IPS DF 6.9 (cell line): Measurements from ENCODE around the gene MORC3.
"Not testable (repeated sequence)": the region's sequence is repeated elsewhere in the genome, so short reads cannot be mapped to it uniquely, and the experiment has no call there.

ENCODE experiments used
- DNase-seq: peaks from one replicate; pipeline ENCODE4 v3.0.0-alpha.2; 2013; ENCODE audit warnings: low read depth, low spot score
- H3K27ac ChIP-seq: one replicate; pipeline ENCODE4 v1.5.1; 2013; ENCODE audit warnings: low read length, control low read depth
- H3K27me3 ChIP-seq: 2 replicates; pipeline ENCODE4 v1.6.1; 2013; ENCODE audit warnings: mild to moderate bottlenecking, low read length; ENCODE audit not compliant: control insufficient read depth, insufficient read depth
- H3K36me3 ChIP-seq: 2 replicates; pipeline ENCODE4 v1.6.1; 2013; ENCODE audit warnings: low read length; ENCODE audit not compliant: control insufficient read depth, insufficient read depth
- H3K4me1 ChIP-seq: 2 replicates; pipeline ENCODE4 v1.6.1; 2013; ENCODE audit warnings: low read length; ENCODE audit not compliant: control insufficient read depth, insufficient read depth
- H3K4me3 ChIP-seq: 2 replicates; pipeline ENCODE4 v1.5.1; 2013; ENCODE audit warnings: mild to moderate bottlenecking, low read length
- H3K9me3 ChIP-seq: 2 replicates; pipeline ENCODE4 v1.6.1; 2013; ENCODE audit warnings: low read length, inconsistent platforms; ENCODE audit not compliant: control insufficient read depth, insufficient read depth
- WGBS: extraction: QIAGEN DNeasy Blood & Tissue Kit; methylation state at CpG from one replicate; pipeline ENCODE4 v1.1.7; 2013; ENCODE audit warnings: mixed read lengths, missing lambda C conversion rate; ENCODE audit not compliant: insufficient read length, insufficient coverage; 5-methylcytosine and 5-hydroxymethylcytosine counted together

Gene MORC3

DNA sequence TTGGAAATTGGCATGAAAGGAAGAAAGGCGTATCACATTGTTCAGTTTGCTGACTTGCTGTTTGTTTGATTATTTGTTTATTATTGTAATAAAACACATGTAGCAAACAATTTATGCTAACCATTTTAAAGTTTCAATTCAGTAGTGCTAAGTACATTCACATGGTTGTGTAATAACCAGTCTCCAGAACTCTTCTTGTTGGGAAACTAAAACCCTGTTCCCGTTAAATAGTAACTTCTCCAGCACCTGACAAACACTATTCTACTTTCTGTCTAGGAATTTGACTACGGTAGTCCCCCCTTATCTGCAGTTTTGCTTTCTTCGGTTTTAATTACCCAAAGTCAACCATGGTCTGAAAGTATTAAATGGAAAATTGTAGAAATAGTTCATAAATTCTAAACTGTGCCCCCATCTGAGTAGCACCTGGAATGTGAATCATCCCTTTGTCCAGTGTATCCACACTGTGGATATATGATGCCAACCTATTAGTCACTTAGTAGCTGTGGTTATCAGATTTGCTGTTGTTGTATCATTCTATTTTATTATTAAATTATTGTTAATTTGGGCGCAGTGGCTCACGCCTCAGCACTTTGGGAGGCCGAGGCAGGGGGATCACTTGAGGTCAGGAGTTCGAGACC is 5.5 kb downstream of the MORC3 start:
- Histone ChIP-seq H3K4me3 (no peak overlapping the region), H3K9me3 (no peaks in the 10 kb centered on the region), H3K4me1 (0 out of 2 replicates have a peak, but pooled peaks cover 1% of the 10 kb centered on the region), H3K27ac (no peak overlapping the region), H3K27me3 (no peaks in the 10 kb centered on the region), H3K36me3 (no peaks in the 10 kb centered on the region)
- no peak for DNase-seq
- WGBS: no CpG with 5 or more reads among the region's 8 CpGs

DNA sequence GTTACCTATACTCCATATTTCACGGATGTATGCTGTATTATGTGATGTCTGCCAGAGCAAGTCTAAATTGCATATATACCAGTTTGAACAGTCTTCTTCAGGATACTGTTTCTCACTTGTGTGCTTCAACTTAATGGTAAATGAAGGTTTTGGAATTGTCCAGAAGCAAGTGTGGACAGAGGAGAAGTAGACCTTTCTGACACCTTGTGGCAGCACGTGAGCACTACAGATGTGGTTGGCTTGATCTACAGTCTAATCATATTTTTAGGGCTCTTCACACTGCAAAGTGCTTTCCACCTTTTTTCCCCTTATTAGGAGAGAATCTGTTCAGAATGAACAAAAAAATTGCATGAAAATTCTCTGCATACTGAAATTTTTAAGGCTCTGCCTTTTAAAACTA is 10.9 kb downstream of the MORC3 start:
- no peak for DNase-seq
- Histone ChIP-seq H3K27me3 (no peaks in the 10 kb centered on the region), H3K27ac (no peak overlapping the region), H3K36me3 (no peaks in the 10 kb centered on the region), H3K4me3 (no peak overlapping the region), H3K4me1 (no peaks in the 10 kb centered on the region), H3K9me3 (no peaks in the 10 kb centered on the region)
- WGBS: no CpG with 5 or more reads among the region's 2 CpGs

DNA sequence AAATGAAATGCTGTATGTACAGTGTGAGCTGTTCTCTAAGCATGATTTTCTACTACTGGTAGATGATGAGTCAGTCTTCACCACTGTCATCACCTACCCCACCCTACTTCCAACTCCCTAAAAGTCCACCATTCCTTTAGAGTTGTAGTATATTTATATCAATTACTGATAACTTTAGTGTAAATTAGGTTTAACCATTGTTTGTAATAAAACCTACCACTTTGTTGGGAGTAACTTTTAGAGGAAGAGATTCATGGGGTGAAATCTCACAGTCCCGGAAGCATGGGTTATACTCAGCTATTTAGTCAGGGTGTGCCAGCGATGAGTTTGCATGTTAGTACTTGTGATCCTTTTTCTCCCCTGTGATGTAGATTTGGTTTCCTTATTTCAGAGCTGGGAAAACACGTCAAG is 17.1 kb downstream of the MORC3 start:
- Histone ChIP-seq H3K9me3 (no peaks in the 10 kb centered on the region), H3K4me3 (no peak overlapping the region), H3K36me3 (peaks cover 3% of the 10 kb centered on the region; the same call in 1 of the 2 replicates), H3K4me1 (no peaks in the 10 kb centered on the region), H3K27me3 (no peaks in the 10 kb centered on the region), H3K27ac (no peak overlapping the region)
- DNase-seq: no peak
- no CpG with 5 or more reads among the region's 3 CpGs for WGBS

DNA sequence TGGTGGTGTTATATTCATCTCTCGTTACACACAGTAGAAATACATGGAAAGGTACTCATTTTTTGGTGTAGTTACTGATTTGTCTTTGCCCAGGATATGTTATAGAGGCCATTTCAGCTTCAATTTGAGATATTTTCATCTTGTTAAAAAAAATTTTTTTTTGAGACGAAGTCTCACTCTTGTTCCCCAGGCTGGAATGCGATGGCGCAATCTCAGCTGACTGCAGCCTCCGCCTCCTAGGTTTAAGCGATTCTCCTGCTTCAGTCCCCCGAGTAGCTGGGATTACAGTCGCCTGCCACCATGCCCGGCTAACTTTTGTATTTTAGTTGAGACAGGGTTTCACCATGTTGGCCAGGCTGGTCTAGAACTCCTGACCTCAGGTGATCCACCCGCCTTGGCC is 19.0 kb downstream of the MORC3 start:
- Histone ChIP-seq H3K36me3 (peaks cover 3% of the 10 kb centered on the region; the same call in 1 of the 2 replicates), H3K4me3 (no peak overlapping the region), H3K4me1 (no peaks in the 10 kb centered on the region), H3K9me3 (no peaks in the 10 kb centered on the region), H3K27ac (no peak overlapping the region), H3K27me3 (no peaks in the 10 kb centered on the region)
- WGBS: no CpG with 5 or more reads among the region's 10 CpGs
- no peak for DNase-seq

DNA sequence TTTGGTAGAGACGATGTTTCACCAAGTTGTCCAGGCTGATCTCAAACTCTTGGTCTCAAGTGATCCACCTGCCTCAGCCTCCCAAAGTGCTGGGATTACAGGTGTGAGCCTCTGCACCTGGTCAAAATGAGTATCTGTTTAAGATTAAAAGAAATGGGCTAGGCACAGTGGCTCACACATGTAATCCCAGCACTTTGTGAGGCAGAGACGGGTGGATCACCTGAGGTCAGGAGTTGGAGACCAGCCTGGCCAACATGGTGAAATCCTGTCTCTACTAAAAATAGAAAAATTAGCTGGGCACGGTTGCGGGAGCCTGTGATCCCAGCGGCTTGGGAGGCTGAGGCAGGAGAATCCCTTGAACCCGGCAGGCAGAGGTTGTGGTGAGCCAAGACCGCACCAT is 22.6 kb downstream of the MORC3 start:
- DNase-seq, H3K27me3 ChIP-seq, H3K36me3 ChIP-seq: not testable (repeated sequence)

DNA sequence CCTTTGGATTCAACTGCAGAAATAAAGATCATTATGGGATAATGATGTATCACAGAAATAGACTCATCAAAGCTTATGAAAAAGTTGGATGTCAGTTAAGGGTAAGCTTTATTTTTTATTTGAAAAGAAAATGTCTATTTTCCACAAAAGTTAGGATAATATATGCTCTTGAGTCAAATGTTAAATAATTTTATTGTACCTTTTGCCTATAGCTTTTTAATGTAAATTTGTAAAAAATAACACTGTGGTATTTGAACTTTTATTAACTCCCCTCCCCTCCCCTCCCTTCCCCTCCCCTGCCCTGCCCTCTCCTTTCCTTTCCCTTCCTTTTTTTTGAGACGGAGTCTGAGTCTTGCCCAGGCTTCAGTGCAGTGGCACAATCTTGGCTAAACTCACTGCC is 24.9 kb downstream of the MORC3 start:
- no CpG with 5 or more reads among the region's 1 CpG for WGBS
- no peaks in the 10 kb centered on the region for H3K27me3 ChIP-seq
- no peak overlapping the region for H3K27ac ChIP-seq
- no peaks in the 10 kb centered on the region for H3K4me1 ChIP-seq
- peaks cover 3% of the 10 kb centered on the region; the same call in 1 of the 2 replicates for H3K36me3 ChIP-seq
- DNase-seq: no peak
- no peaks in the 10 kb centered on the region for H3K9me3 ChIP-seq
- no peak overlapping the region for H3K4me3 ChIP-seq

More for the DNA sequence above, 22.6 kb downstream of the MORC3 start:
- H3K27ac ChIP-seq, H3K4me3 ChIP-seq, H3K4me1 ChIP-seq, H3K9me3 ChIP-seq: not testable (repeated sequence)
- WGBS: no CpG with 5 or more reads among the region's 7 CpGs

DNA sequence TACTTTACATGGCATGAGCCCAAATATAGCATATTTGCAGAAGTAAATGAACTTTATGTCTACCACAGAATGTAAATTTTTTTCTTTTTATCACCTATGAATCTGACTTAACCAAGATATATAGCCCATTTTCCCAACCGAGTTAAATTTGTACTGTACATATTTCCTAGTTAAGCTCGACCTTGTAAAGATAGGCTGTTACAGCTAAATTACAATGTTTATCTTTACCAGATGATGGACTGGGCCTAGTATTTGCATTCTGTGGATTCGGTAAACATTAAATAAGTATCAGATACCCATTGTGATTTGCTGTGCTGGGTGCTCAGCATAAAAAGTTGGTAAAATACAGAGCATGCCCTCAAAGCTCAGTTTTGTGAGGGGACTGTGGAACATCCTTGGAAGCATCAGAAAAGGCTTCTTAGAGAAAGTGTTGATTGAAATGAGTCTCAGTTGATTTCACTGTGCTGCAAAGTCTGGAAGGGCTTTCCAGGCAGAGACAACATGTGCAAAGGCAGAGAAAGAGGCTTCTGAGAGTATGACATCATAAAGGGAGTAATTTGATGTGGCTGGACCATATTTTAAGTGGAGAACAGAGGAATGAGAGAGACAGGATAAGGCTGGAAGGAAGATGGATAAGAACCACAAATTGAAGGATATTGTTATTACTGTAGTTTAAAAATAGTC is 27.4 kb downstream of the MORC3 start:
- Histone ChIP-seq H3K27ac (no peak overlapping the region), H3K4me3 (no peak overlapping the region)
- no CpG with 5 or more reads among the region's 3 CpGs for WGBS

DNA sequence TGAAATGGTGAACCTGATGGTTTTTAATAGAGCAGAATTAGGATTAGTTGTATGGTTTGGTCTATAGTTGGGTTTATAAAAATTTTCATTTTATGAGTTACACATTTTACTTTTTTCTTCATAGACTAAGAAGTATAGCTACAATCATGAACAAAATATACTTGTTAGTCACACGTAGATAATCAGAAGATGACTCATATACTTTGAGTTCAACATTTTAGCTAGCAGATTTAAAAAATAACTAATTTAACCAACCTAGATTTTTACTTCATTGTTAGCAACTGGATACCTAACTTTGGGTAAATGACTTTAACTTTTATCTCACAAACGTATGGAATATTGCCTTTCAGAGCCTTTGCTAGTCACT is 27.9 kb downstream of the MORC3 start:
- peaks cover 3% of the 10 kb centered on the region; the same call in 1 of the 2 replicates for H3K36me3 ChIP-seq
- DNase-seq: no peak
- H3K4me1 ChIP-seq: no peaks in the 10 kb centered on the region
- H3K27ac ChIP-seq: no peak overlapping the region
- WGBS: no CpG with 5 or more reads among the region's 2 CpGs
- no peak overlapping the region for H3K4me3 ChIP-seq
- no peaks in the 10 kb centered on the region for H3K9me3 ChIP-seq
- H3K27me3 ChIP-seq: no peaks in the 10 kb centered on the region

More for the DNA sequence above, 27.4 kb downstream of the MORC3 start:
- no peaks in the 10 kb centered on the region for H3K4me1 ChIP-seq
- no peaks in the 10 kb centered on the region for H3K27me3 ChIP-seq
- peaks cover 3% of the 10 kb centered on the region; the same call in 1 of the 2 replicates for H3K36me3 ChIP-seq
- no peak for DNase-seq
- H3K9me3 ChIP-seq: no peaks in the 10 kb centered on the region

DNA sequence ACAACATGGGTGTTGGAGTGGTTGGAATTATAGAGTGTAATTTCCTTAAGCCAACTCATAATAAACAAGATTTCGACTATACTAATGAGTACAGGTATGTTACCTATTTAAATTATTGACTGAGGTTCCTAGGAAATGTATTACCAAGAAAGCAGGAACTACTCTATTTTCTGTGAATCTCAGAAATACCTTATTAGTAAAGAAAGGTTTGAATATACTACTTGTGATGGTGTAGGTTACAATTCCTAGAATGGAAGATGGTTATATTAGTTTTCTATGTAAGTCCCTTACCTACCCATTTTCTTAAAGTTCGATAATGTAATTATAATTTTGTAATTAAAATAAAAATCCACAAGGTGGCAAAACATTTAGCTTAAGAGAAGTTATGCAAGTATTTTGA is 29.3 kb downstream of the MORC3 start:
- Histone ChIP-seq H3K36me3 (peaks cover 3% of the 10 kb centered on the region; the same call in 1 of the 2 replicates), H3K27ac (no peak overlapping the region), H3K4me1 (no peaks in the 10 kb centered on the region), H3K4me3 (no peak overlapping the region), H3K9me3 (no peaks in the 10 kb centered on the region), H3K27me3 (no peaks in the 10 kb centered on the region)
- WGBS: no CpG with 5 or more reads among the region's 2 CpGs
- no peak for DNase-seq

DNA sequence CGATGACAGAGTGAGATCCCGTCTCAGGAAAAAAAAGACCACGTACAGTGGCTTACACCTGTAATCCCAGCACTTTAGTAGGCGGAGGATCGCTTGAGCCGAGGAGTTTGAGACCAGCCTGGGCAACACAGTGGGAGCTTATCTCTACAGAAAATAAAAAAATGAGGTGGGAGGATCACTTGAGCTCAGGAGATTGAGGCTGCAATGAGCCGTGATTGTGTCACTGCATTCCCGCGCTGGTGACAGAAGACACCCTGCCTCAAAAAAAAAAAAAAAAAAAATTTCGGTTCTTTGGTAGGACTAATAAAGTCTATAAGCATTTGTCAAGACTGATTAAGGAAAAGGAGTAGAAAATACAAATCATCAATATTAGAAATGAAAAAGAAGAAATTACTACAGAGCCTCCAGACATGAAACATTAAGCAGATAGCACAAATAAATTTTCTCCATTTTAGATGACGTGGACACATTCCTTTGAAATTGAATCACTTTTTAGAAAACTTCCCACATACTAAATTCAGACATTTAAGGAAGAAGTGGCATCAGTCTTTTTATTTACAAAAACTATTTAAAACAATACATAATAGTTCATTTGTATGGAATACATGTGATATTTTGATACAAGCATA is 30.4 kb downstream of the MORC3 start:
- Histone ChIP-seq H3K27me3 (no peaks in the 10 kb centered on the region), H3K36me3 (no peaks in the 10 kb centered on the region; the same call in 1 of the 2 replicates), H3K4me1 (no peaks in the 10 kb centered on the region), H3K4me3 (no peak overlapping the region), H3K9me3 (no peaks in the 10 kb centered on the region), H3K27ac (no peak overlapping the region)
- whole genome bisulfite sequencing: no CpG with 5 or more reads among the region's 11 CpGs
- no peak for DNase-seq
